ENCODE measurements around the gene GRAMD1B.

Gene GRAMD1B

GRCh38 chr11:123429913-123430720, at the start of gene GRAMD1B:
Gene GRAMD1B, plus strand, starts transcription at chr11:123430269. Its CDS starts 524 bp downstream, at chr11:123430793.
- DNase-seq (ENCODE audit: low read depth): peak; percentile 72

- DNase-seq (ENCODE audit: low read depth): no peak
These were observed 48.9 kb upstream of the GRAMD1B start for GRCh38 chr11:123381149-123381548.

DNA sequence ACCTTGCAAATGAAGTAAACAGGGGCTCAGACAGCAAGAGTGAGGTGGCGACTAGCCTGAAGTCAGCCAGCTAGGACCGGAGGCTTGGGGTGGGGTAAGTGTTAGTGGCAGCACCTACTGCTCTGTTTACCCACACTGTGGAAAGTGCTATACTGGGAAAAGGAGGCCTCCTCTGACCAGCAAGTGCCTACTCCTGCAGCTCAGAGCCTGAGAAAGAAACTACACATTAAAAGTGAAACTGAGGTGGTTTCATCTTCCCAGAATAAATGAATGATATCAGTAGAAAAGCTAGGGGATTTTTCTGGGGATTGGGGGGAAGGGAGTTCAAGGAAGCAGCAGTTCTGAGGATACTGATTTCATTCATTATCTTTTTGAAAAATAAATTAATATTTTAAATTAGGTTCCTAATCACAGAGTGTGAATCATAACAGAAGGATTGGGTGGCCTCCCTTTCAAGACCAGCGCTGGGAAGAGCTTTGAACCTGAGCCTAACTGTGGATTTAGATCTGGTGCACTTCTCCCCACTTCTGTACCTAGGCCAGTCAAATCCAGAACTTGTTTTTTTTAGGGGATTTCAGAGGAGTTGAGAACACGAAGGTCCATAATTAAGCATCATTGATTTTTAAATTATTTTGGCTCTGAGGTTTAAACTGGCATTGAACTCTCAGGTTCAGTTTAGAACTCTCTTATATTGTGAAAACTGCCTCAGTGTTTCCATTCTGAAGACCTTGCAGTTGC, 48.1 kb upstream of the GRAMD1B start:
- DNase-seq (ENCODE audit: low read depth): peak; percentile 56

DNA sequence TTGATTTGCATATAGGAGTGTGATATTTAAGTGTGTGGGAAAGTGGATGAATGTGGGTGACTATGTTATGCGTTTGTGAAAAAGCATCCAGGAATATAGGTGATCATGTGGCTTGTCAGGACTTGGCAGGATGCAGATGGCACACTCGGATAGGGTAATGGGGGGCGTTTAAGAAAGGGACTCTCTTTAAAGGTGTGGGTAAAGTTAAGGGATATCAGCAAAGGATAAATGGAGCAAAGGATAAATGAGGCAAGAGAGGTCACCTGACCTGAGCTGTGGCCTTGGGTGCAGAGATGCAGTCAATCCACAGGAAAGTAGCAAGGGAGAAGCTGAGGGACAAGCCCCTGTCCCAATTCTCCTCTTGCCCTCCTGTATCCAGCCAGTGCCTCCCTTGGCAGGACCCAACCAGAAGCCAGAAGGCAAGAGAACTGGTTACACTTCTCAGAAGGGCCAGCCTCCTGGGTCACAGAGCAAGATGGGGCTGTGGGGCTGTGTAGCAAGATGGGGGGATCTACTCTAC, 47.5 kb upstream of the GRAMD1B start:
- DNase-seq (ENCODE audit: low read depth): no peak

GRCh38 chr11:123384116-123384515, 46.0 kb upstream of the GRAMD1B start:
- DNase-seq (ENCODE audit: low read depth): no peak

GRCh38 chr11:123386796-123387510, 43.1 kb upstream of the GRAMD1B start:
- DNase-seq (ENCODE audit: low read depth): no peak

DNA sequence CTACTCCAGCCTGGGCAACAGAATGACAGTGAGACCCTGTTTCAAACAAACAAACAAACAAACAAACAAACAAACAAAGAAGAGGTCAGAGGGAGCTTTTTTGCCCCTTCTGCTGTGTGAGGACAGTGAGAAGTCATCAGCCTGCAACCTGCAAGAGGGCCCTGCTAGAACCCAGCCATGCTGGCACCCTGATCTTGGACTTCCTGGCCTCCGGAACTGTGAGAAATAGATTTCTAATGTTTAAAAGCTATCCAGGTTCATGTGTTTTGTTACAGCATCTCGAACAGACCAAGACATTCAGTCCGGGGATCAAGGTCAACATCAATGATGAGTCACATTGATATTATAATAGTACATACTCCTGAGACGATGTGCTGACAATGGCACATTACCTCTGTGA, 41.4 kb upstream of the GRAMD1B start:
- no peak for DNase-seq (ENCODE audit: low read depth)

DNA sequence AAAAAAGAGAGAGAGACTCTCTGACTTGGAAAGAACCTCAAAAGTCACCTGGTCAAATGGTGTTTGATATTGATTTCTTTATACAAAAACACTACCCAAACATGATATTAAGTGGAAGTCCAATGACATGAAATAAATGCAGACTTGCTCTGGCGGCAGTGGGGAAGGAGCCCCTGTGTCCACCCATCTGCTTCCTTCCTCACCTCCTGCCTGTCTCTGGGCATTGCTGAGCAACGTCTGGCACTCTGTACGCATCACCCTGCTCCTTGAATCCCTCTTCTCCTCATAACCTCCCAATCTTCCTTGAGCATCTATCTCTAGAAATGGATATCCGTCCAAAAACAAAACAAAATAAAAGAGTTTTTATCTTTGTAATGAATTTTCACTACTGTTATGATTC, 39.9 kb upstream of the GRAMD1B start:
- DNase-seq (ENCODE audit: low read depth): no peak

DNA sequence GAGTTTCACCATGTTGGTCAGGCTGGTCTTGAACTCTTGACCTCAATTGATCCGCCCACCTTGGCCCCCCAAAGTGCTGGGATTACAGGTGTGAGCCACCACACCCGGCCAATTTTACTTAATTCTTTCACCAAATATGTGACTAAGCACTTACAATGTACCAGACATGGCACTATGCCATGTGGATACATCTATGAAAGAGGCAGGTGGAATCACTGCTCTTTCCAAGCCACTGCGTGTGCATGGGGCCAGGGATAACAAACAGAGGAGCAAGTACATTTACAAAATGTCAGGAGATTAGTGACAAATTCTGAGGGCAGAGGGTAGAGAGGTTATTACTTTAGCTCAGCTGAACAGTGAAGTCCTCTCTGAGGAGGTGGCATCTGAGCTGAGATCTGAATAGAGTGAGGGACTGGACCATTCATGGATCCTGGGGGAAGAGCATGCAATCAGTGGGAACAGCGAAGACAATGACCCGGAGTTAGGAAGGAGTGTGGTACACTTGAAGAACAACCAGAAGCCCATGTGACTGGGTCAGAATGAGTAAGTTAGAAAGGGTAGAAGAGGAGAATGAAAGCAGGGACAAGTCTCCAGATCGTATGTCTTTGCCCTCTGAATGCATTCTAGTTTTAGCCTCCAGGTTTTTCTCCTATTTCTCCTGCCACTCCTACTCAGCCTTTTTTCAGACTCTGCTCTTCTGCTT, 38.3 kb upstream of the GRAMD1B start:
- no peak for DNase-seq (ENCODE audit: low read depth)

GRCh38 chr11:123392431-123392830, 37.6 kb upstream of the GRAMD1B start:
- no peak for DNase-seq (ENCODE audit: low read depth)

- DNase-seq (ENCODE audit: low read depth): no peak
These were observed 37.2 kb upstream of the GRAMD1B start for GRCh38 chr11:123392844-123393243.

GRCh38 chr11:123393312-123393927, 36.6 kb upstream of the GRAMD1B start:
- DNase-seq (ENCODE audit: low read depth): no peak

GRCh38 chr11:123404676-123405075, 25.4 kb upstream of the GRAMD1B start:
- DNase-seq (ENCODE audit: low read depth): no peak

DNA sequence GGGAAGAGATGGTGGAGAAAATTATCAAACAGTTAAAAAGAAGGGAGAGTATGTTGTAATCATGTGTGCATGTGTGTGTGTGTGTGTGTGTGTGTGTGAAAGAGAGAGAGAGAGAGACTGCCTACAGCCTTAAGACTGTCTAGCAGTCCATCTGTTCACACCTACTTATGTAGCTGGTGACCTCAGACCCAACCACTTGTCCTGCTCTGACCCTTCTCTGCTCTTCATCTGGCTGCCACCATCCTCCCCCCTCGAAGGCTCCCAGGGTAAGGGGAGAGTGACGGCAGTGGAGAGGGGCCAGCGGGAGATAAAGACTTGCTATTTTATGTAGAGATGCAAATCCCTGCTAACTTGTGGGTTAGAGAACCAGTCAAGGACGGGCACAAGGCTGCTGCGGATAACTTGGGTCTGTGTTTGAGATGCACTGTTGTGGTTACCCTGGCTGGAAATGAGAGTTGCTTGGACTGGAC, 24.9 kb upstream of the GRAMD1B start:
- no peak for DNase-seq (ENCODE audit: low read depth)

DNA sequence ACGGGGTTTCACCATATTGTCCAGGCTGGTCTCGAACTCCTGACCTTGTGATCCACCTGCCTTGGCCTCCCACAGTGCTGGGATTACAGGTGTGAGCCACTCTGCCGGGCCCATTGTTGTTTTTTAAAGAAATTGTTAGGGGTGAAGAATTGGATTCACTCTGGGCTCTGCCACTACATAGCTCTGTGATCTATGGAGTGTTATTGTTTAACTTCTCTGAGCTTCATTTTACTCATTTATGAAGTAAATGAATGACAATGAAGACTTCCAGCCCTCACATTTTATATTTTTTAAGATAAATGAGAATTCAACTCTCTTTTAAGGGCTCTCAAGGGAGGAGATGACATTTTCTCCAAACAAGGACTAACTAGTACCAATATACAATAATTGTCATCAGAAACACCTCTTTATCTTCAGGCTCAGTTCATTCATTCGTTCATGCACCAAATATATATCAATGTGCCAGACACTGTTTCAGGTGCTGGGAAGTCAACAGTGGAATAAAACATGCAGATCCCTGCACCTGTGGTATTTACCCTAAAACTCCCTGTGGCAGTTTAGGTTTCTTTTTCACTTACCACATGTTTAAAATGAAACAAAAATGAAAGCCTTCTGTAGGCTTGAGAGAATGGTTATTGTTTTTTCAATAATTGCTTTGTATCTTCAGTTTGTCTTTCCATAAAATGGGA, 23.5 kb upstream of the GRAMD1B start:
- DNase-seq (ENCODE audit: low read depth): no peak

GRCh38 chr11:123407130-123407995, 22.7 kb upstream of the GRAMD1B start:
- peak; percentile 39 for DNase-seq (ENCODE audit: low read depth)

GRCh38 chr11:123407996-123408597, 22.0 kb upstream of the GRAMD1B start:
- DNase-seq (ENCODE audit: low read depth): no peak

DNA sequence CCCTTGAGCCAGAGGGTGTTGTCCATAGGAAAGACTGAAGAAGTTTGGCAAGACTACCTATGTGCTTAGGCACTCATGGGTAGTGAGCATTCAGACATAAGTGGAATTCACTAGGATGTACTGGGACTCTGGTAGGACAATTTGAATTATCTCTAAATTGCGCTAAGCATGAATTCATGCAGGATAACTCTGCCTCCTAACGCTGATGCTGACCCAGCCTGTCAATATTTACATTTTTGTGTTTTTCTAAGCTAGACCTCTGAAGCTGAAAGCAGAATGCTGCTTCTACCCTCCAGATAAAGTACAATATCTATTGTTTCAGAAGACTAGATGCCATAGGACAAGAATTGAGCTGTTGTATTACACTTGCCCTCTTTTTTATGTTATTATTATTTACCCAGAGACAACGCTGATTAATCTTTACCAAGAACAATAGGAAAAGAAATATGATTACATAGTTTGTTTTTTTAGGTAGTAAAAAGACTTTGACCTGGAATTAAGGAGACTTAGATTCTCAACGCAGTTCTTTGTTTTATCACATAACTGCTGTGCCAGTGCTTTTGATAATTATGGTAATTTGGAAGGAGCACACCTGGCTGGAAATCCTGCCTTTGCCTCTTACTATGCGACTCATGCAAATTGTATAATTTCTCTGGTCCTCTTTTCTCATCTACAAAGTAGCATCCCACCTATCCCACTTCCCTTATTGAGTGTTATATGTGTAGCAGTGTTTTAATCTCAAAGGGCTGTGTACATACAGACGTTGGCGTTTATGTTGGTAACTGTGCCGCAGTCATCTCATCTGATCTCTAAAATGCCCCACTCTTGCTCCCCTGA, 21.2 kb upstream of the GRAMD1B start:
- no peak for DNase-seq (ENCODE audit: low read depth)
